ENCODE results near the gene TBC1D10B.
"Not testable (repeated sequence)": the region's sequence is repeated elsewhere in the genome, so short reads cannot be mapped to it uniquely, and the experiment has no call there.

Gene TBC1D10B

GRCh38 chr16:30354423-30355143 is 15.7 kb downstream of the TBC1D10B start:
- no peak for DNase-seq

DNA sequence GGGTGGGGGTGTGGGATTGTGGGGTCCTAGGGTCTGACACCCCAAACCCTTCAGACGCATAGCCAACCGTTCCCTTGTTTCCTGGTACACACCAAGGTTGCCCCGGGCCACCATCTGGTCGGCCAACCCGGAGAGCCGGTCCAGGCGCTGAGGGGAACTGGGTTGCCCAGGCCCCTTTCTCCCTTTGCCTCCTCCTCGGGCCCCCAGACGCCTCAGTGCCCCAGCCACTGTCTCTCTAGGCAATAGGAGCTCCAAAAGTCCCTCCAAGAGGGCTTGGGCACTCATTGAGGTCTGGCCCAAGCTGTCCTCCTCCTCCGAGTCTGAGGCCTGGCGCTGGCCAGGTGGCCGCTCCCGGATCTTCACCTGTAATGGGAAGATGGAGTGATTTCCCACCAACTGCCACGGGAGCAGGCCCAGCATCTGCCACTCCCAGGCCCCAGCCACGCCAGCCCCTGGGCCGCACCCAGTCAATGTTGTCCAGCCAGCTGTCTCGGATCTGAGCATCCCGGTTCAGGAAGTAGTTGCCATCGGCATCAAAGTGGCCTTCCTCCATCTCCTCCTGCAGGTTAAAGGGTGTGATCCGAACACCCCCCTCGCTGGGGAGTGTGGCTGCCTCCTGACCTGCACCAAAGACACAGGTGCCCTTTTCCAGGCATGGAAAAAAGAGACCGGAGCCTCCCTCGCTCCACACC is 16.7 kb downstream of the TBC1D10B start:
- DNase-seq, result no peak

- no peak for DNase-seq
Observed at GRCh38 chr16:30352488-30353401, 17.5 kb downstream of the TBC1D10B start.

DNA sequence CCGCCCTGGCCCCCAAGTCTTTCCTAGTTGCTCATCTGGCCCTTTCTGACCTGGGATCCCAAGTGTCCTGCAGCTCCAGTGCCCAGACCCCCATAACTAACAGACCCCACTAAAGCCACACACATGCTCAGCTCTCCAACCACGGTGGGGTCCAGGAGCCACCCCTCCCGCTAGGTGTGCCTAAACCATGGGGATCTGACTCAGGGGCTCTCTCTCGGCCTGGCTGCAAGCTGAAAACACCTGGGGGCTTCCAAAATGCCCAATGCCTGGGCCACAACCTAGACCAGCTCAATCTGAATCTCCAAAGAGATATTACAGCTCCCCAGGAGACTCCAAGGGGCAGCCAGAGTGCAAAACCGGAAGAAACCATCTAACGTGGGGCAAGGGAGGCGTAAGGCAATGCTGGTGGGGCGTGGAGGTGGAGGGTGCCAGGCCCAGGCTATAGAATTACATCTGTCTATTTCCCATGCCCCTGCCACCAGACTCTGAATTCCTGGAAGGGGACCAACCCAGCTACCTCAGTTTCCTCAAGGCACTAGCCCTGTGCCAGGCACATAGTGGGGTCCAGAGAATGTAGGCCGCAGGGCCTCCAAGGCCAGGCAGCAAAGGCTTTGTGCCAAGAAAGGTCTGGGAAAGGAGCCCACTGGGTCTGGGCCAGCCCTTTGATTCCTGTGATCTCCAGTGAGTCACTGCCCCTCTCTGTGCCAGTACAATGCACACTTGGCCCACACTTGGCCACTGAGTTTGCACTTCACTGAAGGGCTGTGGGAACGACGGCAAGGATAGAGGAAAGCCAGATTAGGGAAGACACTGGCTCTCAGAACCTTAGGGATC is 18.5 kb downstream of the TBC1D10B start:
- DNase-seq, result peak; percentile 83

GRCh38 chr16:30351001-30351441 is 19.3 kb downstream of the TBC1D10B start:
- DNase-seq, result no peak

GRCh38 chr16:30350134-30350871 is 20.0 kb downstream of the TBC1D10B start:
- DNase-seq, result no peak

GRCh38 chr16:30349675-30350074 is 20.6 kb downstream of the TBC1D10B start:
- DNase-seq, result no peak

- DNase-seq, result no peak
Observed at GRCh38 chr16:30348929-30349328, 21.4 kb downstream of the TBC1D10B start.

GRCh38 chr16:30348113-30348512 is 22.2 kb downstream of the TBC1D10B start:
- DNase-seq, result no peak

DNA sequence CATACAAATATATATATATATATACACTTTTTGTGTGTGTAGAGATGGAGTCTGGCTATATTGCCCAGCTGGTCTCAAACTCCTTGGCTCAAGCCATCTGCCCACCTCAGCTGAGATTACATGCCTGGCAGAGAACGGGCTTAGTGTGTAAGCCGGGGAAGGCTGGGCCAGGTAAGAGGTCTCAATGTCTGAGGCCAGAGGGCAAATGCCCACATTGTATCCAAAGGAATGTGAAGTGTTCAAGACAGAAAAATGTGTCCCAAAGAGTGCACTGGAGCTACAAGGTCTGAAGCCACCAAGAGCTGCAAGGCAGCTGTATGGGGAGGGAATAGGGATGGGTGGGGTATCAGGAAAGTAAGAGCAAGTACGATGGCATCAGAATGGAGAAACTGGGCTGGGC is 24.0 kb downstream of the TBC1D10B start:
- DNase-seq, result no peak

GRCh38 chr16:30343491-30343820 is 26.8 kb downstream of the TBC1D10B start:
- DNase-seq, result not testable (repeated sequence)

- no peak for DNase-seq
Observed at GRCh38 chr16:30342751-30343490, 27.4 kb downstream of the TBC1D10B start.

- DNase-seq, result not testable (repeated sequence)
Observed at GRCh38 chr16:30341971-30342370, 28.3 kb downstream of the TBC1D10B start.

- no peak for DNase-seq
Observed at GRCh38 chr16:30340621-30341020, 29.7 kb downstream of the TBC1D10B start.

DNA sequence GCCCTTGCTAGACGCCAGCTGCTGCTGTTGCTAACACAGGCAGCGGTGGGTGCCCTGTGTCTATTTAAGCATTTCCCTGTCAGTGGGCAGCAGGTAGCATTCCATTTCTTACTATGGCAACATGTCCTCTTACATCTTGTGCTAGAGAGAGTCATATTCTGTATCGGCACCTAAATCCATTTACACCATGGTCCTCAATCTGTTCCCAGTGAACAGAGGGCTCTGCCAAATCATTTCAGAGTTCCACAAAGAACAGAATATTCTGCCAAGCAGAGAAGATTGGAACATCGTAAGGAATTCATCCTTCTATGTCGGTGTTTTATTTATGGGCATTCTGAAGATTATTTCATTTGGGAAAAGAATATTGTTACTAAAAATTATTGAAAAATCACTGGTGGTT is 31.6 kb downstream of the TBC1D10B start:
- not testable (repeated sequence) for DNase-seq

- DNase-seq, result not testable (repeated sequence)
Observed at GRCh38 chr16:30337964-30338357, 32.3 kb downstream of the TBC1D10B start.

- peak; percentile 55 for DNase-seq
Observed at GRCh38 chr16:30335598-30336474, 34.5 kb downstream of the TBC1D10B start.

GRCh38 chr16:30335028-30335597 is 35.2 kb downstream of the TBC1D10B start:
- DNase-seq, result peak; percentile 79

- peak; percentile 83 for DNase-seq
Observed at GRCh38 chr16:30334473-30334989, 35.8 kb downstream of the TBC1D10B start.
